K562 (cell line): ENCODE measurements around the gene ZBTB39. TPM values are rescaled to one million over a fixed set of nuclear protein-coding genes. Genes with fewer than 3 reads are reported as not detected.

Source experiments
- DPF2 ChIP-seq: fragments of 450-650 bp; IDR thresholded peaks from 2 replicates; pipeline ENCODE4 v1.6.1; 2016
- KAT7 ChIP-seq: sonication (generic); formaldehyde crosslinking; IDR thresholded peaks from 2 replicates; pipeline ENCODE4 v1.8.0; 2022; ENCODE audit warnings: missing genetic modification reagents, mild to moderate bottlenecking, borderline replicate concordance
- MAFK ChIP-seq: IDR thresholded peaks from 2 replicates; pipeline ENCODE4 v1.6.1; 2011; ENCODE audit warnings: low read length, improper control_type of control experiment
- NBN ChIP-seq: fragments of 450-650 bp; IDR thresholded peaks from 2 replicates; pipeline ENCODE4 v1.6.1; 2016; ENCODE audit warnings: low read depth, mild to moderate bottlenecking
- NR2C2 ChIP-seq, 2 experiments: fragments of 200-800 bp in 1 of 2; sonication (Bioruptor generic) in 1 of 2; sonication (generic) in 1 of 2; formaldehyde crosslinking in 1 of 2; IDR thresholded peaks; 2 replicates each; pipeline versions ENCODE4 v1.6.1 to v1.8.0; 2016 to 2022; ENCODE audit warnings: mild to moderate bottlenecking in 1 of 2, missing compliant biosample characterization in 1 of 2, missing genetic modification characterization in 1 of 2, missing genetic modification reagents in 1 of 2
- NR2F6 ChIP-seq: fragments of 450-650 bp; formaldehyde crosslinking; IDR thresholded peaks from 2 replicates; pipeline ENCODE4 v1.4.0; 2020; ENCODE audit warnings: mild to moderate bottlenecking
- RBFOX2 ChIP-seq: fragments of 200-400 bp; formaldehyde crosslinking; IDR thresholded peaks from 2 replicates; pipeline ENCODE4 v1.6.1; 2017; ENCODE audit warnings: low read depth, mild to moderate bottlenecking, low read length, moderate library complexity
- SNRNP70 ChIP-seq: fragments of 200-400 bp; formaldehyde crosslinking; optimal IDR thresholded peaks from 2 replicates; pipeline ENCODE3; 2017; ENCODE audit warnings: low read depth, low read length
- TEAD1 ChIP-seq, 2 experiments: fragments of 450-650 bp in 1 of 2; sonication (generic) in 1 of 2; formaldehyde crosslinking; IDR thresholded peaks; 2 replicates each; pipeline versions ENCODE4 v1.4.0 to v1.8.0; 2020 to 2022; ENCODE audit warnings: mild to moderate bottlenecking in 2 of 2, missing genetic modification reagents in 1 of 2
- TEAD4 ChIP-seq, 2 experiments: sonication (generic) in 1 of 2; formaldehyde crosslinking in 1 of 2; IDR thresholded peaks; 2 replicates each; pipeline versions ENCODE4 v1.6.1 to v1.8.0; 2012 to 2022; ENCODE audit warnings: borderline replicate concordance in 1 of 2, inconsistent platforms in 1 of 2, low read length in 1 of 2, mild to moderate bottlenecking in 1 of 2, missing genetic modification reagents in 1 of 2
- ZEB2 ChIP-seq: fragments of 450-650 bp; IDR thresholded peaks from 2 replicates; pipeline ENCODE4 v1.6.1; 2016
- ZNF384 ChIP-seq: IDR thresholded peaks from 2 replicates; pipeline ENCODE4 v1.6.1; 2012; ENCODE audit warnings: low read depth, low read length, improper control_type of control experiment
- ZNF77 ChIP-seq: fragments of 250-450 bp; sonication (Bioruptor Pico); IDR thresholded peaks from 2 replicates; pipeline ENCODE4 v1.5.0; 2020
- polyA plus RNA-seq, 8 experiments: library from polyadenylated mRNA; depleted of rRNA in 4 of 8; stranded (reverse) in 5 of 8; unstranded in 3 of 8; fragments of >200 nt; fragmentation: Nextera tagmentation in 2 of 8; fragmentation: Illumina TruSeq in 1 of 8; extraction: Ambion mirVana in 2 of 8; extraction: Trizol in 1 of 8; gene quantifications; 2 replicates each; pipeline versions ENCODE4 v1.2.1 to v1.2.3, GENCODE V29; 2011 to 2014; ENCODE audit warnings: inconsistent platforms in 1 of 8, missing spikeins in 1 of 8
- total RNA-seq, 7 experiments: library from RNA; depleted of rRNA in 6 of 7; stranded (reverse); fragments of >200 nt in 6 of 7; fragmentation: Illumina TruSeq in 2 of 7; extraction: Trizol in 2 of 7; gene quantifications; 2 replicates each; pipeline versions ENCODE4 v1.2.1 to v1.2.3, GENCODE V29; 2011 to 2021; ENCODE audit warnings: low replicate concordance in 1 of 7
- TF ChIP-seq, protein P1 (sequence below), 2 experiments: fragments of 450-650 bp; conservative IDR thresholded peaks; 2 replicates each; pipeline ENCODE4 v1.6.1; 2017; ENCODE audit warnings: mild to moderate bottlenecking in 2 of 2, moderate library complexity in 2 of 2
- TF ChIP-seq, protein P2 (sequence below): IDR thresholded peaks from 2 replicates; pipeline ENCODE4 v1.6.1; 2012; ENCODE audit warnings: low read depth, low read length, improper control_type of control experiment, borderline replicate concordance
- TF ChIP-seq, protein P3 (sequence below): fragments of 250-450 bp; sonication (Bioruptor Pico); IDR thresholded peaks from 2 replicates; pipeline ENCODE4 v1.5.0; 2021
- TF ChIP-seq, protein P4 (sequence below): fragments of 250-450 bp; sonication (Bioruptor Pico); IDR thresholded peaks from 2 replicates; pipeline ENCODE4 v1.9.0; 2021; ENCODE audit warnings: mild to moderate bottlenecking, inconsistent platforms
- TF ChIP-seq, protein P5 (sequence below): IDR thresholded peaks from 2 replicates; pipeline ENCODE4 v1.6.1; 2011; ENCODE audit warnings: borderline replicate concordance, low read depth, mild to moderate bottlenecking, moderate library complexity, low read length; ENCODE audit not compliant: insufficient read depth, poor library complexity, severe bottlenecking

The ZBTB39 gene
- total and polyA plus RNA-seq, 9 of the 15 experiments (the other 6 are each of a cell fraction or from before 2014, with no cell fraction given), result 3.3 to 13.3 (median 8.6) TPM

DNA sequence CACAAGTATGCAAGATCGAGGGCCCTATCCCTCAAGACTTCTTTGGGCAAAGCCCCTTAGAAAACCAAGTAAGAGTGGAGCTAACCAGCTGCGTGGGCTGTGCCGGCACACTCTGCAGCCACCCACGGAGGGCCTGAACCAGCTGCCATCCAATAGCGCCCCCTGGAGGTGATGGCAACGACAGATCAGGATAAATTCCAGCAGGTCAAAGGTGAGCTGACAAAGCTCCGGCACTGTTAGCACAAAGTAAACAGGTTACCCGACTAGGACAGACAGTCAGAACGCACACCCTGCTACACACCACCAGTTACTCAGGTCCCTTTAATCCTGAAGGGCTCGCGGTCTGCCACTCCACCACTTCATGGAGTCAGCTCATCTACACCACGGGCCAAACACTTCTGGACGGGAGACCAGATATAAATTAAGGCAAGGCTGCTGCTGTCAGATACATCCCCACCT lies 4.9 kb downstream of the ZBTB39 start (continued):
- TF ChIP-seq, protein P1, sequence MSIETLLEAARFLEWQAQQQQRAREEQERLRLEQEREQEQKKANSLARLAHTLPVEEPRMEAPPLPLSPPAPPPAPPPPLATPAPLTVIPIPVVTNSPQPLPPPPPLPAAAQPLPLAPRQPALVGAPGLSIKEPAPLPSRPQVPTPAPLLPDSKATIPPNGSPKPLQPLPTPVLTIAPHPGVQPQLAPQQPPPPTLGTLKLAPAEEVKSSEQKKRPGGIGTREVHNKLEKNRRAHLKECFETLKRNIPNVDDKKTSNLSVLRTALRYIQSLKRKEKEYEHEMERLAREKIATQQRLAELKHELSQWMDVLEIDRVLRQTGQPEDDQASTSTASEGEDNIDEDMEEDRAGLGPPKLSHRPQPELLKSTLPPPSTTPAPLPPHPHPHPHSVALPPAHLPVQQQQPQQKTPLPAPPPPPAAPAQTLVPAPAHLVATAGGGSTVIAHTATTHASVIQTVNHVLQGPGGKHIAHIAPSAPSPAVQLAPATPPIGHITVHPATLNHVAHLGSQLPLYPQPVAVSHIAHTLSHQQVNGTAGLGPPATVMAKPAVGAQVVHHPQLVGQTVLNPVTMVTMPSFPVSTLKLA (conservative IDR thresholded peaks at IDR 0.05), result 0 out of 4 replicates have a peak, but pooled peaks of 1 of the 2 experiments have one; percentile 34
- TF ChIP-seq TEAD4 (IDR thresholded peaks at IDR 0.05; ENCODE audit: low read length) (peak; percentile 85), TEAD4 (CRISPR knock-in tag; IDR thresholded peaks at IDR 0.05; ENCODE audit: borderline replicate concordance) (peak; percentile 81), DPF2 (0 out of 2 replicates have a peak, but pooled peaks have one; percentile 25), ZNF384 (peak; percentile 53; the same call in 1 of the 2 replicates), NBN (0 out of 2 replicates have a peak, but pooled peaks have one; percentile 56), ZEB2 (peak; percentile 46; the same call in 1 of the 2 replicates), KAT7 (CRISPR knock-in tag) (no peak), MAFK (0 out of 2 replicates have a peak, but pooled peaks have one; percentile 28), NR2F6 (CRISPR knock-in tag) (peak; percentile 79; the same call in 1 of the 2 replicates), RBFOX2 (peak; percentile 44), NR2C2 (CRISPR knock-in tag; IDR thresholded peaks at IDR 0.05) (peak; percentile 95), NR2C2 (tag; IDR thresholded peaks at IDR 0.05) (peak; percentile 97), SNRNP70 (no peak), TEAD1 (CRISPR knock-in tag; IDR thresholded peaks at IDR 0.05) (peak; percentile 46 to 99; a peak in 3 of 4 replicates), ZNF77 (CRISPR knock-in tag) (no peak)
- TF ChIP-seq, protein P2, sequence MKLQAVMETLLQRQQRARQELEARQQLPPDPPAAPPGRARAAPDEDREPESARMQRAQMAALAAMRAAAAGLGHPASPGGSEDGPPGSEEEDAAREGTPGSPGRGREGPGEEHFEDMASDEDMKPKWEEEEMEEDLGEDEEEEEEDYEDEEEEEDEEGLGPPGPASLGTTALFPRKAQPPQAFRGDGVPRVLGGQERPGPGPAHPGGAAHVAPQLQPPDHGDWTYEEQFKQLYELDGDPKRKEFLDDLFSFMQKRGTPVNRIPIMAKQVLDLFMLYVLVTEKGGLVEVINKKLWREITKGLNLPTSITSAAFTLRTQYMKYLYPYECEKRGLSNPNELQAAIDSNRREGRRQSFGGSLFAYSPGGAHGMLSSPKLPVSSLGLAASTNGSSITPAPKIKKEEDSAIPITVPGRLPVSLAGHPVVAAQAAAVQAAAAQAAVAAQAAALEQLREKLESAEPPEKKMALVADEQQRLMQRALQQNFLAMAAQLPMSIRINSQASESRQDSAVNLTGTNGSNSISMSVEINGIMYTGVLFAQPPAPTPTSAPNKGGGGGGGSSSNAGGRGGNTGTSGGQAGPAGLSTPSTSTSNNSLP, result peak; percentile 69; the same call in 1 of the 2 replicates
- TF ChIP-seq, protein P3, sequence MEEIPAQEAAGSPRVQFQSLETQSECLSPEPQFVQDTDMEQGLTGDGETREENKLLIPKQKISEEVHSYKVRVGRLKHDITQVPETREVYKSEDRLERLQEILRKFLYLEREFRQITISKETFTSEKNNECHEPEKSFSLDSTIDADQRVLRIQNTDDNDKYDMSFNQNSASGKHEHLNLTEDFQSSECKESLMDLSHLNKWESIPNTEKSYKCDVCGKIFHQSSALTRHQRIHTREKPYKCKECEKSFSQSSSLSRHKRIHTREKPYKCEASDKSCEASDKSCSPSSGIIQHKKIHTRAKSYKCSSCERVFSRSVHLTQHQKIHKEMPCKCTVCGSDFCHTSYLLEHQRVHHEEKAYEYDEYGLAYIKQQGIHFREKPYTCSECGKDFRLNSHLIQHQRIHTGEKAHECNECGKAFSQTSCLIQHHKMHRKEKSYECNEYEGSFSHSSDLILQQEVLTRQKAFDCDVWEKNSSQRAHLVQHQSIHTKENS (CRISPR knock-in tag), result no peak
- TF ChIP-seq, protein P4, sequence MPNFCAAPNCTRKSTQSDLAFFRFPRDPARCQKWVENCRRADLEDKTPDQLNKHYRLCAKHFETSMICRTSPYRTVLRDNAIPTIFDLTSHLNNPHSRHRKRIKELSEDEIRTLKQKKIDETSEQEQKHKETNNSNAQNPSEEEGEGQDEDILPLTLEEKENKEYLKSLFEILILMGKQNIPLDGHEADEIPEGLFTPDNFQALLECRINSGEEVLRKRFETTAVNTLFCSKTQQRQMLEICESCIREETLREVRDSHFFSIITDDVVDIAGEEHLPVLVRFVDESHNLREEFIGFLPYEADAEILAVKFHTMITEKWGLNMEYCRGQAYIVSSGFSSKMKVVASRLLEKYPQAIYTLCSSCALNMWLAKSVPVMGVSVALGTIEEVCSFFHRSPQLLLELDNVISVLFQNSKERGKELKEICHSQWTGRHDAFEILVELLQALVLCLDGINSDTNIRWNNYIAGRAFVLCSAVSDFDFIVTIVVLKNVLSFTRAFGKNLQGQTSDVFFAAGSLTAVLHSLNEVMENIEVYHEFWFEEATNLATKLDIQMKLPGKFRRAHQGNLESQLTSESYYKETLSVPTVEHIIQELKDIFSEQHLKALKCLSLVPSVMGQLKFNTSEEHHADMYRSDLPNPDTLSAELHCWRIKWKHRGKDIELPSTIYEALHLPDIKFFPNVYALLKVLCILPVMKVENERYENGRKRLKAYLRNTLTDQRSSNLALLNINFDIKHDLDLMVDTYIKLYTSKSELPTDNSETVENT (CRISPR knock-in tag), result no peak
- TF ChIP-seq, protein P5, sequence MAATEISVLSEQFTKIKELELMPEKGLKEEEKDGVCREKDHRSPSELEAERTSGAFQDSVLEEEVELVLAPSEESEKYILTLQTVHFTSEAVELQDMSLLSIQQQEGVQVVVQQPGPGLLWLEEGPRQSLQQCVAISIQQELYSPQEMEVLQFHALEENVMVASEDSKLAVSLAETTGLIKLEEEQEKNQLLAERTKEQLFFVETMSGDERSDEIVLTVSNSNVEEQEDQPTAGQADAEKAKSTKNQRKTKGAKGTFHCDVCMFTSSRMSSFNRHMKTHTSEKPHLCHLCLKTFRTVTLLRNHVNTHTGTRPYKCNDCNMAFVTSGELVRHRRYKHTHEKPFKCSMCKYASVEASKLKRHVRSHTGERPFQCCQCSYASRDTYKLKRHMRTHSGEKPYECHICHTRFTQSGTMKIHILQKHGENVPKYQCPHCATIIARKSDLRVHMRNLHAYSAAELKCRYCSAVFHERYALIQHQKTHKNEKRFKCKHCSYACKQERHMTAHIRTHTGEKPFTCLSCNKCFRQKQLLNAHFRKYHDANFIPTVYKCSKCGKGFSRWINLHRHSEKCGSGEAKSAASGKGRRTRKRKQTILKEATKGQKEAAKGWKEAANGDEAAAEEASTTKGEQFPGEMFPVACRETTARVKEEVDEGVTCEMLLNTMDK, result peak; percentile 80
